CD4-positive, alpha-beta memory T cell (primary cell): ENCODE results near the gene PPP1R26. TPM values are rescaled to one million over a fixed set of nuclear protein-coding genes. Genes with fewer than 3 reads are reported as not detected.

ENCODE experiments used
- CTCF ChIA-PET: fragments of 350-600 bp; sonication (Branson Sonifier 250); formaldehyde crosslinking; loops from one replicate; lab custom pipeline; 2021; ENCODE audit warnings: inconsistent platforms; ENCODE audit not compliant: partially characterized antibody; lab: Charles Lee
- POLR2A ChIA-PET: fragments of 350-600 bp; sonication (Branson Sonifier 250); formaldehyde crosslinking; loops from one replicate; lab custom pipeline; 2021; ENCODE audit not compliant: partially characterized antibody; lab: Charles Lee
- DNase-seq, 5 donors: peaks; one replicate each; pipeline versions ENCODE4 v3.0.0 to v3.0.0-alpha.2; 2020 to 2022; ENCODE audit warnings: mixed read lengths in 1 of 5
- H3K27ac ChIP-seq: one replicate; pipeline ENCODE4 v1.7.0; 2013; ENCODE audit warnings: low read depth, low read length
- H3K27me3 ChIP-seq: 2 replicates; pipeline ENCODE4 v1.7.0; 2013; ENCODE audit warnings: mild to moderate bottlenecking, low read length, moderate library complexity; ENCODE audit not compliant: insufficient read depth
- H3K36me3 ChIP-seq: 2 replicates; pipeline ENCODE4 v1.7.0; 2013; ENCODE audit warnings: mild to moderate bottlenecking, low read length, moderate library complexity; ENCODE audit not compliant: insufficient read depth
- H3K4me1 ChIP-seq: 2 replicates; pipeline ENCODE4 v1.7.0; 2013; ENCODE audit warnings: mild to moderate bottlenecking, low read length, moderate library complexity; ENCODE audit not compliant: insufficient read depth
- H3K4me3 ChIP-seq, 2 donors: one replicate each; pipeline ENCODE4 v1.7.0; 2013; ENCODE audit warnings: low read length in 2 of 2, mild to moderate bottlenecking in 1 of 2
- H3K9me3 ChIP-seq, 2 donors: one replicate each; pipeline ENCODE4 v1.7.0; 2013; ENCODE audit warnings: low read length in 2 of 2, control low read depth in 1 of 2; ENCODE audit not compliant: control insufficient read depth in 1 of 2
- H3K27ac Mint-ChIP-seq, 7 donors: one replicate each; pipeline ENCODE4 v1.8.0; 2020 to 2021; ENCODE audit warnings: mixed read lengths in 7 of 7, mild to moderate bottlenecking in 6 of 7, inconsistent platforms in 3 of 7, moderate library complexity in 3 of 7
- H3K27me3 Mint-ChIP-seq, 2 donors: one replicate each; pipeline ENCODE4 v1.8.0; 2020 to 2021; ENCODE audit warnings: mixed read lengths in 2 of 2
- H3K36me3 Mint-ChIP-seq, 2 donors: one replicate each; pipeline ENCODE4 v1.8.0; 2020 to 2021; ENCODE audit warnings: mixed read lengths in 2 of 2, inconsistent platforms in 1 of 2, mild to moderate bottlenecking in 1 of 2
- H3K4me1 Mint-ChIP-seq, 4 donors: one replicate each; pipeline ENCODE4 v1.8.0; 2020 to 2021; ENCODE audit warnings: mixed read lengths in 4 of 4, mild to moderate bottlenecking in 1 of 4
- H3K4me3 Mint-ChIP-seq, 8 donors: one replicate each; pipeline ENCODE4 v1.8.0; 2020 to 2021; ENCODE audit warnings: mixed read lengths in 8 of 8, mild to moderate bottlenecking in 7 of 8, moderate library complexity in 6 of 8, inconsistent platforms in 3 of 8
- H3K9me3 Mint-ChIP-seq, 8 donors: one replicate each; pipeline ENCODE4 v1.8.0; 2020 to 2021; ENCODE audit warnings: mixed read lengths in 8 of 8, mild to moderate bottlenecking in 5 of 8, inconsistent platforms in 3 of 8, moderate library complexity in 1 of 8
- intact Hi-C: fragments of 100-400 bp; cut with micrococcal nuclease; formaldehyde crosslinking; loops from one replicate; pipeline ENCODE4 v1.15.1; 2023
- polyA plus RNA-seq, 2 donors: library from polyadenylated mRNA; unstranded; fragments of 300-500 nt; fragmentation: Illumina TruSeq; gene quantifications; one replicate each; pipeline ENCODE4 v1.2.3, GENCODE V29; 2021
- total RNA-seq, 2 experiments: library from RNA; stranded (reverse); gene quantifications; one replicate each; pipeline ENCODE4 v1.2.3, GENCODE V29; 2021

Gene PPP1R26
- total and polyA plus RNA-seq, 4 experiments from 2014 or later, result 0.54 to 1.9 (median 1.9) TPM; not detected in 1

- Mint-ChIP-seq H3K9me3 (peaks cover 0 to 8% (median 4%) of the 10 kb centered on the region in 8 donors), H3K36me3 (peaks cover 18 to 27% of the 10 kb centered on the region in 2 donors), H3K4me3 (peak overlapping the region in 6 of 8 donors; percentile 17 to 65 (median 54)), H3K27ac (peak overlapping the region in 1 of 7 donors; percentile 3), H3K4me1 (peaks cover 8 to 34% (median 22%) of the 10 kb centered on the region in 4 donors), H3K27me3 (peaks cover 0 to 2% of the 10 kb centered on the region in 2 donors)
- no peak for DNase-seq
- ChIA-PET POLR2A (no interaction called here), CTCF (interaction anchor here (1.0 to 2.2 kb wide), 3 partner anchors 13 to 21 kb away, joined by 3 to 11 read pairs (median 4); no protein-coding TSS in a partner anchor)
- H3K27ac ChIP-seq, result no peak overlapping the region
- H3K27me3 ChIP-seq, result no peaks in the 10 kb centered on the region
- intact Hi-C loops, result no loop called here
- no peak overlapping the region for H3K4me3 ChIP-seq
- H3K4me1 ChIP-seq, result peaks cover 29% of the 10 kb centered on the region
- peaks cover 23% of the 10 kb centered on the region for H3K36me3 ChIP-seq
- H3K9me3 ChIP-seq, result no peaks in the 10 kb centered on the region
Observed at GRCh38 chr9:135503371-135504261, 24.0 kb downstream of the PPP1R26 start.

GRCh38 chr9:135504262-135505243 is 25.0 kb downstream of the PPP1R26 start:
- CTCF ChIA-PET, result interaction anchor here (0.7 to 2.2 kb wide), 5 partner anchors 14 to 1757 kb away, joined by 3 to 11 read pairs (median 4); no protein-coding TSS in a partner anchor
- peak overlapping the region in 3 of 8 donors; percentile 21 to 43 (median 41) for H3K4me3 Mint-ChIP-seq

DNA sequence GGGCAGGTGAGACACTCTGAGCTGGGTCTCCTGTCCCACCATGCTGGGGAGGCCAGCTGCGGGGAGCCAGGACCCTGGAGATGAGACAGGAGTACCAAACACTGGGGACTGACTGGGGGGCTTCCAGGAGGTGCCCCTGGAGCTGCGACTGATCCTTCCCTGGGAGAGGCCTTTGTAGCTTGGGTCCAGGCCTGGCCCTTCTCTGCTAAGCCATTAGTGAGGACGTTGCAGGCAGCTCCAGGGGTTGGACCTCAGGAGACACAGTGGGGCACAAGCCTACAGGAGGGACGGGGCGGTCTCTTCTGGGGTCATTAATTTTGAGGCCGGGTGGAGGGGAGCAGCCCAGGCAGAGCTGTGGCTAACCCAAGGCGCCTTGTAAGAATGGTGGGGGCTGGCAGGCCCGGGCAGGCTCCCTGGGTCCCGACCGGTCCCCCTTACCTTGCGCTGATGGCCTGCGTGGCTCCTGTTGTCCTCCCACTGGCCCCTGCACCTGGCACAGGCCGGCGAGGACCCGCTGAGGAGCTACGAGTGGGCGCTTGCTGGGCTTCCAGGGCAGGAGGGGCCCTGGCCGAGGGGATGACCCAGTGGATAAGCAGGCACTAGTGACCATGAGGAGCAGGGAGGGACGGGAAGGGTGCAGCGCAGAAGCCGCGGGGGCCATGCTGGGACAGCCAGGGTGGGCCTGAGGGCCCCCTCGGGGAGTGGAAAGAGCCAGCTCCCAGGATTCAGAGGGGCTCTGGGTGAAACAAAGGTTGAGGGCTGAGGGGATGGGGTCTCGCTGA is 26.0 kb downstream of the PPP1R26 start:
- Mint-ChIP-seq H3K36me3 (peaks cover 24 to 25% of the 10 kb centered on the region in 2 donors), H3K9me3 (peaks cover 0 to 18% (median 13%) of the 10 kb centered on the region in 8 donors), H3K27ac (no peak overlapping the region), H3K4me3 (no peak overlapping the region), H3K4me1 (peaks cover 5 to 26% (median 15%) of the 10 kb centered on the region in 4 donors), H3K27me3 (no peaks in the 10 kb centered on the region)
- ChIA-PET CTCF (interaction anchor here (0.7 to 2.2 kb wide), 3 partner anchors 15 to 37 kb away, joined by 3 to 11 read pairs (median 5); no protein-coding TSS in a partner anchor), POLR2A (interaction anchor here (1.2 kb wide), 1 partner anchor 25 kb away, joined by 5 read pairs; no protein-coding TSS in a partner anchor)
- intact Hi-C loops, result no loop called here
- Histone ChIP-seq H3K27me3 (no peaks in the 10 kb centered on the region), H3K4me3 (no peak overlapping the region), H3K27ac (no peak overlapping the region), H3K4me1 (peaks cover 23% of the 10 kb centered on the region), H3K36me3 (peaks cover 23% of the 10 kb centered on the region), H3K9me3 (no peaks in the 10 kb centered on the region)
- no peak for DNase-seq

More at GRCh38 chr9:135504262-135505243, 25.0 kb downstream of the PPP1R26 start:
- peaks cover 0 to 17% (median 11%) of the 10 kb centered on the region in 8 donors for H3K9me3 Mint-ChIP-seq
- H3K4me1 Mint-ChIP-seq, result peaks cover 5 to 28% (median 16%) of the 10 kb centered on the region in 4 donors
- Histone ChIP-seq H3K4me3 (no peak overlapping the region), H3K27ac (no peak overlapping the region), H3K9me3 (no peaks in the 10 kb centered on the region), H3K36me3 (peaks cover 23% of the 10 kb centered on the region), H3K4me1 (peaks cover 24% of the 10 kb centered on the region), H3K27me3 (no peaks in the 10 kb centered on the region)
- H3K36me3 Mint-ChIP-seq, result peaks cover 25 to 27% of the 10 kb centered on the region in 2 donors
- peak; percentile 33 to 50 (median 35) for DNase-seq
- POLR2A ChIA-PET, result interaction anchor here (1.2 kb wide), 1 partner anchor 24 kb away, joined by 5 read pairs; no protein-coding TSS in a partner anchor
- H3K27ac Mint-ChIP-seq, result peak overlapping the region in 3 of 7 donors; percentile 10 to 37 (median 12)
- intact Hi-C loops, result no loop called here
- no peaks in the 10 kb centered on the region for H3K27me3 Mint-ChIP-seq

- Mint-ChIP-seq H3K27me3 (no peaks in the 10 kb centered on the region), H3K27ac (no peak overlapping the region), H3K4me3 (no peak overlapping the region), H3K36me3 (peaks cover 24 to 25% of the 10 kb centered on the region in 2 donors), H3K9me3 (peaks cover 0 to 18% (median 13%) of the 10 kb centered on the region in 8 donors), H3K4me1 (peaks cover 5 to 24% (median 14%) of the 10 kb centered on the region in 4 donors)
- Histone ChIP-seq H3K9me3 (no peaks in the 10 kb centered on the region), H3K27ac (no peak overlapping the region), H3K36me3 (peaks cover 23% of the 10 kb centered on the region), H3K4me1 (peaks cover 18% of the 10 kb centered on the region), H3K4me3 (no peak overlapping the region), H3K27me3 (no peaks in the 10 kb centered on the region)
- intact Hi-C loops, result no loop called here
- ChIA-PET CTCF (no interaction called here), POLR2A (no interaction called here)
- DNase-seq, result no peak
Observed at GRCh38 chr9:135506327-135507103, 26.9 kb downstream of the PPP1R26 start.

GRCh38 chr9:135507104-135508035 is 27.8 kb downstream of the PPP1R26 start:
- Mint-ChIP-seq H3K9me3 (peaks cover 0 to 18% (median 13%) of the 10 kb centered on the region in 8 donors), H3K4me3 (no peak overlapping the region), H3K27ac (no peak overlapping the region), H3K4me1 (peaks cover 2 to 17% (median 10%) of the 10 kb centered on the region in 4 donors), H3K36me3 (peaks cover 22 to 23% of the 10 kb centered on the region in 2 donors), H3K27me3 (no peaks in the 10 kb centered on the region)
- Histone ChIP-seq H3K4me1 (peaks cover 9% of the 10 kb centered on the region), H3K9me3 (no peaks in the 10 kb centered on the region), H3K4me3 (no peak overlapping the region), H3K36me3 (peaks cover 23% of the 10 kb centered on the region), H3K27me3 (no peaks in the 10 kb centered on the region), H3K27ac (no peak overlapping the region)
- ChIA-PET POLR2A (no interaction called here), CTCF (no interaction called here)
- intact Hi-C loops, result no loop called here
- no peak for DNase-seq
